Fibroblast of the conjunctiva (primary cell): ENCODE measurements around the gene PALM.
"Not testable (repeated sequence)": the region's sequence is repeated elsewhere in the genome, so short reads cannot be mapped to it uniquely, and the experiment has no call there.

Experiments used
- DNase-seq: peaks from one replicate; pipeline ENCODE4 v3.0.0-alpha.2; 2010; ENCODE audit warnings: low read depth

The PALM gene

DNA sequence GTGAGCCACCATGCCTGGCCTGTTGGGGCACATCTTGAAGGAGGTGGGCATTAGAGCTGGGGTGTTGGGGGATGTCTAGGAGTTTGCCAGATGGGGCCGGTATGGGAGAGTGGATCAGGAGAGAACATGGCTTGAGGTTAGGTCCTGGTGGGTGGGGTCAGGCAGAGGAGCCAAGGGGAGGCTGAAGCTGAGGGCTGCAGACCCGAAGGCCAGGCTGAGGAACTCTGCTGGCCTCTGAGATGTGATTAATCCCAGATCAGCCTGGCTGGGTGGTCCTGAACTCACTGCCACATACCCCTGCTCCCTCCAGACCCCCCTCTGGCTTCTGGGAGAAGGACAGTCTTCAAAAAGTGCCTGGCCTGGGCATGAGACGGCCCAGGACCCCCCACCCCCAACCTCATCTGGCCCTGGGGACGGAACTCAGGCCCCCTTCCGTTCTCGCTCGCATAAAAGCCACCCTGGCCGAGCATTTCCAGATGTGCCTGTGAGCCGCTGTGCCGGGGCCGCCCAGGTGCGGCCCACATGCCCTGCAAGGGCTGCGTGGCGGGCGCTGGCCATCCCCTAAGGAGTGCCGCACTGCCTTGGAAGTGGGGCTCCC, 29.8 kb upstream of the PALM start:
- no peak for DNase-seq

DNA sequence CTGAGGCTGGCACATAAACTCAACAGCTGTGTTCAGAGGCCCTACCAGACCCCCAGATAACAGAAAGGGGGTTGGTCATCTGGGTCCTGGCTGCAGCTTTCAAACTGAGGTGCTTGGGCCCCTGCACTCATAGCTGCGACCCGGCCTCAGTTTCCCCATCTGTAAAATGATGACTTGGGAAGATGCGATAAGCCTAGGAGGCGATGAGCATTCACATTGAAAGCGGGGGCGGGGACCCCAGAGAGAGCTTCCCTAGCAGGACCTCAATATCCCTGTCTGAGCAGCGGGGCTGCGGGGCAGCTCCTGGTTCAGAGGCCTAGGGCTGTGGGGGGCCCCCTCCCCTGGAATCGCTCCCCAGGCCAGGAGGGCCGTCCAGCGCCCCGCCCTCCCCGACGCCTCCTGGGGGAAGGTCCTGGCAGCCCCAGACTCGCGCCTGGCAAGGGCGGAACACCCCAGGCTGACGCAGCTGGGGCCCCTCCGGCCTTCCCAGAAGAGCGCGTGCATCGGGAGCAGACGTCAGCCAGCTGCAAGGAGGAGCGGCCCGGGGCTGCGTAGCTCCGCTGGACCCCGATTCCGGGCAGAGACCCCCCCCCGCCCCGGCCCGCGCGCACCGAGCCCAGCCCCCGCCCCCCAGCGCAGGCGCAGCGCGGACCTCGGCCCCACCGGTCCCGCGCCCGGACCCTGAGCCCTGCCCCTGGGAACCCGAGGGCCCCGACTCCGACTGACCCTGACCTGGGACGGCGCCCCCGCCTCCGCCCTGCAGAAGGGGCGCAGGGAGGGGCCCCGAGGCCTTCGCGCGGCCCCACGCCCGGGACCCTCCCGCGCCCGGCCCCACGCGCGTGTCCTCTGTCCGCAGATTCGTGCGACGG, 29.1 kb upstream of the PALM start:
- DNase-seq = peak; percentile 65

DNA sequence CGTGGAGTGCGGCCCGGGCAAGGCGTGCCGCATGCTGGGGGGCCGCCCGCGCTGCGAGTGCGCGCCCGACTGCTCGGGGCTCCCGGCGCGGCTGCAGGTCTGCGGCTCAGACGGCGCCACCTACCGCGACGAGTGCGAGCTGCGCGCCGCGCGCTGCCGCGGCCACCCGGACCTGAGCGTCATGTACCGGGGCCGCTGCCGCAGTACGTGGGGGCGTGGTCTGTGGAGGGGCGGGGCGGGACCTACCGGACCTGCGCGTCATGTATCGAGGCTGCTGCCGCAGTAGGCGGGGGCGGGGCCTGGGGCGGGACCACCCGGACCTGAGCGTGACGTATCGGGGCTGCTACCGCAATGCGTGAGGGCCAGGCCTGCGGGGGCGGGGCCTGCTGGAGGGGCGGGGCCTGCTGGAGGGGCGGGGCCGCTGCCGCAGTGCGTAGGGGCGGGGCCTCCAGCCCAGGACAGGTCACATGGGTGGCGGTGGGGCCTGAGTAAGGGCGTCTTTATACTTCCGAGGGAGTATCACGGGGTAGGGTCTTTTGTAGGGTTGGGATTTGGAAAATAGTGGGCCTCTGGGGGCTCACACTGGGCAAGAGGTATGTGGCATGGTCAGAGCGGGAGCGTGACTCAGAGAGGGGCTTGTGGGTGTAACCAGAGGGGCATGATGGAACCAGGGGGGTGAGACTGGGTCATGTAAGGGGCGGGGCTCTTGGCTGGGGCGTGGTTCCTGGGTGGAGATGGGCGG, 28.3 kb upstream of the PALM start:
- DNase-seq = peak; percentile 98

DNA sequence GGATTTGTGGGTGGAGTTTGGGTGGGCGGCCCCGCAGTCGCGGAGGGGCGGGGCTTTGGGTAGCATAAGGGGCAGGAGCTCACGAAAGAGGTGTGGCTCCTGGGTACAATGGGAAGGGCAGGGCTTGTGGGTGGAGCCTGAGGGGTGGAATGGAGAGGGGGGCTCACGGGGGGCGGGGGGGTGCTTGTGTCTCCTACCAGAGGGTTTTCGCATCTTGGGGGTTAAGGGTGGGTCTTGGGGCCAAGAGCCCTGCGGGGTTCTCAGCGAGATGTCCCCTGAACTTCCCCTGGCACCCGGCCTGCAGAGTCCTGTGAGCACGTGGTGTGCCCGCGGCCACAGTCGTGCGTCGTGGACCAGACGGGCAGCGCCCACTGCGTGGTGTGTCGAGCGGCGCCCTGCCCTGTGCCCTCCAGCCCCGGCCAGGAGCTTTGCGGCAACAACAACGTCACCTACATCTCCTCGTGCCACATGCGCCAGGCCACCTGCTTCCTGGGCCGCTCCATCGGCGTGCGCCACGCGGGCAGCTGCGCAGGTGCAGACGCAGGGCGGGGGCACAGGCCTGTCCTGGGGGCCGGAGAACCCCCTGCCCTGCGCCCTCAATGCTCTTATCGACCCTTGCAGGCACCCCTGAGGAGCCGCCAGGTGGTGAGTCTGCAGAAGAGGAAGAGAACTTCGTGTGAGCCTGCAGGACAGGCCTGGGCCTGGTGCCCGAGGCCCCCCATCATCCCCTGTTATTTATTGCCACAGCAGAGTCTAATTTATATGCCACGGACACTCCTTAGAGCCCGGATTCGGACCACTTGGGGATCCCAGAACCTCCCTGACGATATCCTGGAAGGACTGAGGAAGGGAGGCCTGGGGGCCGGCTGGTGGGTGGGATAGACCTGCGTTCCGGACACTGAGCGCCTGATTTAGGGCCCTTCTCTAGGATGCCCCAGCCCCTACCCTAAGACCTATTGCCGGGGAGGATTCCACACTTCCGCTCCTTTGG, 27.4 kb upstream of the PALM start:
- no peak for DNase-seq

DNA sequence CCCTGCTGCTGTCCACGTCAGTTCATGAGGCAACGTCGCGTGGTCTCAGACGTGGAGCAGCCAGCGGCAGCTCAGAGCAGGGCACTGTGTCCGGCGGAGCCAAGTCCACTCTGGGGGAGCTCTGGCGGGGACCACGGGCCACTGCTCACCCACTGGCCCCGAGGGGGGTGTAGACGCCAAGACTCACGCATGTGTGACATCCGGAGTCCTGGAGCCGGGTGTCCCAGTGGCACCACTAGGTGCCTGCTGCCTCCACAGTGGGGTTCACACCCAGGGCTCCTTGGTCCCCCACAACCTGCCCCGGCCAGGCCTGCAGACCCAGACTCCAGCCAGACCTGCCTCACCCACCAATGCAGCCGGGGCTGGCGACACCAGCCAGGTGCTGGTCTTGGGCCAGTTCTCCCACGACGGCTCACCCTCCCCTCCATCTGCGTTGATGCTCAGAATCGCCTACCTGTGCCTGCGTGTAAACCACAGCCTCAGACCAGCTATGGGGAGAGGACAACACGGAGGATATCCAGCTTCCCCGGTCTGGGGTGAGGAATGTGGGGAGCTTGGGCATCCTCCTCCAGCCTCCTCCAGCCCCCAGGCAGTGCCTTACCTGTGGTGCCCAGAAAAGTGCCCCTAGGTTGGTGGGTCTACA, 25.9 kb upstream of the PALM start:
- DNase-seq = no peak

DNA sequence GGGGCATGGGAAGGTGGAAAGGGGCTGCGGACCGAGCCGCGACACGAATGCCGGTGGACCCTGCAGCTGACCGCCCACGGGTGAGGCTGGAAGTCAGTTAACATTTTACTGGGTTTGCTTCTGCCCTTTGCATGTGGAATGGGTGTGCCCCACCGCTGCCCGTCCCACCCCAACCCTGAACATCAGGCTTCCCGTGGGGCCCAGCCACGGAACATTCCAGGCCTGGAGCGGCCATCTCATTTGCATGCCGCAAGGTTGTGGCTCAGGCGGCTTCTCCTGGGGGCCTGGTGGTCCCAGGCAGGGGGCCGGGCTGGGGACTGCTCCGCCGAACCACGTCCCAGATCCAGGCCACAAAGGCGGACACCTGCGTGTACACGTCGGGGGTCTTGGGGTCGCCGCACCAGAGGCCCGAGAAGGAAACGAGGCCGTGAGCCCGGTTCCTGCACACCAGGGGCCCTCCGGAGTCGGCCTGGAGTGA, 23.2 kb upstream of the PALM start:
- DNase-seq = no peak

DNA sequence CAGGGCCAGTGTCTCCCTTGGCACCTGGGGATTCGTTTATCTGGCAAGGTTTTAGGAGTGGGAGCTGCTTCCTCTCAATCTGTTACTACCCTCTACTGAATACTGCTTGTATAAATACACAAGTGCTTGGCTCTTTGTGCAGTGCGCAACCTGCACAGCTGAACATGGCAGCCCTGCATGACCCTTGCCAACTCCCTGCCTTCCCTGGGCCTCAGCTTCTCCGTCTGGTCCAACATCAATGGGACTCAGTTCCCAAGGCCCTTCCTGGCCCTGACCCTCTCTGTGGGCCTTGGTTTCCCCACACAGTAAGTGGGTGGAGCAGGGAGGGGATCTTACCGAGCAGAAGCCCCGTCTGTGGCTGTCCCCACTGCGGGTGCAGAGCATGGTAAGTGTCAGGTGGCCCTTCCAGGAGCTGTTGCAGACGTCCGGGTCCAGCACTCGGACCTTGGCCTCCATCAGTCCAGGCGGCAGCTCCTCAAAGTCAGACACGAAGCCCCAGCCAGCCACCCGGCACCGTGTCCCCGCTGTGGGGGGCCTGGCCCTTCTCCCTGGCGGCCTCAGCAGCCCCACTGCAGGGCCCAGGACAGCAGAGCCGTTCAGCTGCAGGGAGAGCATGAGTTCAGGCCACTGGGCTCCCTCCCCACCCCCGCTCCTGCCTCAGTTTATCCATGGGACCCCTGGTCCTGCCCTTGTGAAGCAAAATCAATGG, 22.0 kb upstream of the PALM start:
- no peak for DNase-seq

DNA sequence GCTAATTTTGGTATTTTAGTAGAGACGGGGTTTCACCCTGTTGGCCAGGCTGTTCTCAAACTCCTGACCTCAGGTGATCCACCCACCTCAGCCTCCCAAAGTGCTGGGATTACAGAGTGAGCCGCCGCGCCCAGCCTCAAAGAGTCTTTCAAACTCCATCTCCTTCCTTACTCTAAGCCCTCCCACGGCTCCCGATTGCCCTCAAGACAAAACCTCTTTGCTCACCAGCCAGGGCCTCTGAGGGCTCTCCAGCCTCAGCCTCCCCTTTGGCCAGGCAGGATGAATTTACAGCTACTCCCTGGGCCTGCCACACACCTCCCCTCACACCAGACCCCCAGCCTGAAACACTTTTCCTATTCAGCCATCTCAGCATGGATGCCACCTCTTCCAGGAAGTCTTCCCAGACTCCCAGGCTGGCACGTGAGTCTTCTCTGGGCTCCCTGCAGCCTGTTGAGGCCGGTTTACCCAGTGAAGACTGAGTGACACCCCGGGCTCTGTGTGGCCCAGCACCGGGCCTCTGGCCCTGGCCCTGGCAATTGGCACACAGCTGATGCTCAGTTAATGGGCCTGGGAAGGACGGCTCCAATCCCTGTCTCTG, 21.1 kb upstream of the PALM start:
- DNase-seq = no peak

DNA sequence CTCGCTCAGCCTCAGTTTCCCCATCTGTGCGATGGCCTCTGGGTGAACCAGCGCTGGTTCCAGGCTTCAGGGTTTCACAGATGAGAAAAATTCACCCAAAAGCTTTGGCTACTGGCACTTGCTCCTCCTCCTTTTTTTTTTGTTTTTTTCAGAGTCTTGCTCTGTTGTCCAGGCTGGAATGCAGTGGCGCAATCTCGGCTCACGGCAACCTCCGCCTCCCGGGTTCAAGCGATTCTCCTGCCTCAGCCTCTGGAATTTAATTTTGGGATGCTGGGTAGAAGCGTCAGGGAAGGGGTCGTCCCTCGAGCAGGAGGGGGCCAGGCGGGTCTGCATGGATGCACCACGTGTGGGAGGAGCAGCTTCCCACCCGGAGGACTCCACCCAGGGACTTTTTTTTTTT, 20.5 kb upstream of the PALM start:
- DNase-seq = no peak

DNA sequence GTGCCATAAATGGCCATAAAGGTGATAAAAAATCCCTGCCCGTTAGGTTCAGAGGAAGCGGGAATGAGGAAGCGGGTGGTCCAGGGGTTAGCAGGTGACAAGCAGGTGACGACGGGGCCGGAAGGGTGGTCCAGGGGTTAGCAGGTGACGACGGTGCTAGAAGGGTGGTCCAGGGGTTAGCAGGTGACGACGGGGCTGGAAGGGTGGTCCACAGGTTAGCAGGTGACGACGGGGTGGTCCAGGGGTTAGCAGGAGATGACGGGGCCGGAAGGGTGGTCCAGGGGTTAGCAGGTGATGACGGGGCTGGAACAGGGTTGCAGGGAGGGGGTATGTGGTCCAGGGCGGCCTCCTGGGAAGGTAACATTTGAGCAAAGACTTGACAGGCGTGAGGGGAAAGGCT, 19.7 kb upstream of the PALM start:
- no peak for DNase-seq

DNA sequence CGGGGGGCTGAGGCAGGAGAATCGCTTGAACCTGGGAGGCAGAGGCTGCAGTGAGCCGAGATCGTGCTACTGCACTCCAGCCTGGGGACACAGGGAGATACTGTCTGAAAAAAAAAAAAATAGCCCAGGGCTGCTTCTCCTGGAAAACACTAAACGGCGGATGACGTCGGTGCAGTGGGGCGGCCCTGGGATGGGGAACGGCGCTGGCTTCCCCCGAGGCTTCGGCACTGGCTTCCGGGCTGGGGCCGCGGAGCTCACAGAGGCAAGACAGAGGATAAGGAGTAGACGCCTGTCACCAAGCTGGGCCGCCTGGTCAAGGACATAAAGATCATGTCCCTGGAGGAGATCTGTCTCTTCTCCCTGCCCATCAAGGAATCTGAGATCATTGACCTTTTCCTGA, 18.5 kb upstream of the PALM start:
- DNase-seq = no peak

DNA sequence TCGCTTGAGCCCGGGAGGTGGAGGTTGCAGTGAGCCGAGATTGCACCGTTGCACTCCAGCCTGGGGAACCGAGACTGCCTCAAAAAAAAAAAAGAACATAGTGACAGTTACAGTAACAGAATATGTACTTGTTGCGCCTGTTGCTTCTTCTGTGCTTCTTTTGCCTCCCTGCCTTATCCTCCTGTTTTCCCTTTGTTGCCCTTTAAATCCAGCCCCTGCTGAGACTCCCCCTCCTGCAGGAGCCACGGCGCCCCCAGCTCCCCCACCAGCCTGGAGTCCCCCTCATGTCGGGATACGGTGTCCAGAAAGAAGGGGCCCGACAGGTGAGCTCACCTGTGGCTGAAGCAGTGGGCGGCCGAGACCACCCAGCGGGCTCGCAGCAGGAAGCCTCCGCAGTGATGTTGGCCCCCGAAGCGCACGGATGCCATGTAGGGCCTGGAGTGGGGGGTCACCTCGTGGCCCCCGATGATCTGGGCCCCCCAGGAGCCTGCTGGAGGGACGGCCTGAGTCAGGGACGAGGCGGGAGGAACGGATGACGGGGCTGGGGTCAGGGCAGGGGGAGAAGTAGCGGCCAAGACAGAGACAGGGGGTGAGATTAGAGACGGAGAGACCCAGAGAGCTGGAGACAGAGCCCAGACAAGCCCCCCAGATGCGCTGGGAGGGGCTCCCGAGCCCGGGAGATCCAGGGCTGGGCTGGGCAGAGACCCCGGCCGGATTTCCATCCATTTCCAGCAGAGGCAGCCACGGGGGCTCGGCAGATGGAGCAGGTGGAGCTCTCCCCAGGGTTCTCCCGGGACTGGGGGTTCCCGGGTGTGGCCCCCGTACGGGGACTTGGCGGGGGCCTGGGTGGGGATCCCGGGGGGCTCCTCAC, 14.0 kb upstream of the PALM start:
- no peak for DNase-seq

DNA sequence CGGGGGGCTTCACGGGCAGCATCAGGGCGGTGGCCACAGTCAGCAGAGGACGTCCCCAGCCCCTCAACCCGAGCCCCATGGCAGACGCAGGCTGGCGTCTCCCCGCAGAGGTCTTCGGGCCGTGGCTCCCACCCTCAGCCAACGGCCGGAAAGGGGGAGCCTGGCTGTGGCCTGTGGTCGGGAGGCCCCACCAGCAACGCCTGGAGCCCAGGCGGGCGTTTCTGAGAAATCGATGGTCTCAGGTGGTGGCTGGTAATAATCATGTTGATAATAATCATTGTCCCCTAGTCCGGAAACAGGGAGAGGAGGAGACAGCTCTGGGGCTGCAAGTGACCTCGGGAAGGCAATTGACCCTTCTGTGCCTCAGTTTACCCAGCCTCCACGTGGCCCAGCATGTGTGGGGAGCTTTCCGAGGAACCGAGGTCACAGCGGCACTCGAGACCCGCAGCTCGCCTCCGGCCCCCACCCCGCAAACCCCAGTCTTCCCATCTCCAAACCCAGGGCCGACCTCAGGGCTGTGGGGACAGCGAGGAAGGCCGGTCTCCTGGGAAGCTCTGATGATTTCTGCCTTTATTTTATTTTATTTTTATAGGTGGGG, 13.3 kb upstream of the PALM start, which contains the start of gene PRSS57:
Gene PRSS57 (minus strand): TSS at position 101 of the 598 bp plus-strand sequence. CDS start 22 bp downstream, at position 79.
- DNase-seq = no peak

DNA sequence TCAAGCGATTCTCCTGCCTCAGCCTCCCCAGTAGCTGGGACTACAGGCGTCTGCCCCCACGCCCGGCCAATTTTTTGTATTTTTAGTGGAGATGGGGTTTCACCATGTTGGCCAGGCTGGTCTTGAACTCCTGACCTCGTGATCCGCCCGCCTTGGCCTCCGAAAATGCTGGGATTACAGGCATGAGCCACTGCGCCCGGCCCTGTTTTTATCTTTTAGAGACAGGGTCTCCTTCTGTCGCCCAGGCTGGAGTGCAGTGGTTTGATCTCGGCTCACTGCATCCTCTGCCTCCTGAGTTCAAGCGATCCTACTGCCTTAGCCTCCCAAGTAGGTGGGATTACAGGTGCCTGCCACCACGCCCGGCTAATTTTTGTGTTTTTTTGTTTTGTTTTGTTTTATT, 10.2 kb upstream of the PALM start:
- DNase-seq = not testable (repeated sequence)

DNA sequence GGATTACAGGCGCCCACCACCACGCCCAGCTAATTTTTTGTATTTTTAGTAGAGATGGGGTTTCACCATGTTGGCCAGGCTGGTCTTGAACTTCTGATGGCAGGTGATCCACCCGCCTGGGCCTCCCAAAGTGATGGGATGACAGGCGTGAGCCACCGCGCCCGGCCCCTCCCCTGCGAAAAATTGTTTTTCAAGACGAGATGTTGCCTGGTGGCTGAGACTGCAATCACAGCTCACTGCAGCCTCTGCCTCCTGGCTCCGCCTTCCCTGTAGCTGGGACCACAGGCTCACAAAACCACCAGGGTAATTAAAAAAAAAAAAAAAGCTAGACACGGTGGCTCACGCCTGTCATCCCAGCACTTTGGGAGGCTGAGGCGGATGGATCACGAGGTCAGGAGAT, 8.8 kb upstream of the PALM start:
- not testable (repeated sequence) for DNase-seq

DNA sequence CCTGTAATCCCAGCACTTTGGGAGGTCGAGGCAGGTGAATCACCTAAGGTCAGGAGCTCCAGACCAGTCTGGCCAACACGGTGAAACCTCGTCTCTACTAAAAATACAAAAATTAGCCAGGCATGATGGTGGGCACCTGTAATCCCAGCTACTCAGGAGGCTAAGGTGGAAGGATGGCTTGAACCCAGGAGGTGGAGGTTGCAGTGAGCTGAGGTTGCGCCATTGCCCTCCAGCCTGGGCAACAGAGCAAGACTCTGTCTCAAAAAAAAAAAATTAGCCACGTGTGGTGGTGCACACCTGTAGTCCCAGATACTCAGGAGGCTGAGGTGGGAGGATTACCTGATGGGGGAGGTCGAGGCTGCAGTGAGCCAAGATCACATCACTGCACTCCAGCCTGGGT, 5.9 kb upstream of the PALM start:
- not testable (repeated sequence) for DNase-seq

DNA sequence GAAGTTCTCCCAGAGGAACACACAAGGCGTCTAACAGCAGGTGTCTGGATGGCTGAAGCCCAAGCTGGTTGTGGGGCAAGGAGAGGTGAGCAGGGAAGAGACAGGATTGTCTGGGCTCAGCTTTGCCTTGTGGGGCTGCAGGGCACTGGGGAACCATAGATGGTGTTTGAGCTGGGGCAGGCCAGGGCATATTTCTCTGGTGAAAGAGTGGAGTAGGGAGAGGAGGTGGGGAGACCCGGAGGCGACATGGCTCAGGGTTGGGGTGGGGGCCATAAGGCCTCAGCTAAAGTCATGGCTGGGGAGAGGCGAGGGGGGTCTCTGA, 5.4 kb upstream of the PALM start:
- DNase-seq = no peak

DNA sequence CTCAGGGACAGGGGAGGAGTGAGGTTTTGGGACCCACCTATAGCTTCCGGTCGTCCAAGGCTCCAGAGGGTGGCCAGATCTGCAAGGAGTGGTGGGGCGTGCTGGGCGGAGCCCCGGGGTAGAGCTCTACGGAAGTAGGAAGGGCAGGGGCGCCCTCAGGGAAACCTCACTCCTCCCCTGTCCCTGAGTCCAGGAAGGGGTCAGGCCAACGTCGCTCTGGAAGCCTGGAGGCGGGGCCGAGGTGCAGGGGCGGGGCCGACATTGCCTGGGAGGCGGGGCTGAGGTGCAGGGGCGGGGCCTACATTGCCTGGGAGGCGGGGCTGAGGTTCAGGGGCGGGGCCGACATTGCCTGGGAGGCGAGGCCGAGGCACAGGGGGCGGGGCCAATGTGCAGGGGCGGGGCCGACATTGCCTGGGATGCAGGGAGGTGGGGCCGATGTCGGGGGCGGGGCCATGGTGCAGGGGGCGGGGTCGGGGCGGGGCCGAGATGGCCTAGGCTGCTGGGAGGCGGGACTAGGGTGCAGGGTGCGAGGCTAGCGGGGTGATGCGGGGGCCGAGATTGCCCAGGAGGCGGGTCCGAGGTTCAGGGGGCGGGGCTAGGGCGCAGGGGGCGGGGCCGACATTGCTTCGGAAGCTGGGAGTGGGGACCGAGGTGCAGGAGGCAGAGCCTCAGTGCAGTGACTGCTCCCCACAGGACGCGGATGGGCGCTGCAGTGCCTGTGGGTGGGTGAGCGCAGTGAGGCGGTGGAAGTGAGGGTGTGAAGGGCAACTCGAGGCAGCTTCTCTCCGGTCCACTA, 4.9 kb upstream of the PALM start:
- no peak for DNase-seq
